Adrenal gland (tissue), 12 donors: ENCODE measurements around the gene PLEKHG7. TPM values are rescaled to one million over a fixed set of nuclear protein-coding genes. Genes with fewer than 3 reads are reported as not detected.
"Not testable (repeated sequence)": the region's sequence is repeated elsewhere in the genome, so short reads cannot be mapped to it uniquely, and the experiment has no call there.

Source experiments
- DNase-seq, 7 donors: peaks; one replicate each; pipeline ENCODE4 v3.0.0-alpha.2; 2019 to 2020
- H3K27ac ChIP-seq, 5 donors: fragments of 200-600 bp; sonication (generic) in 4 of 5; 1 replicate in 3 of 5; 2 replicates in 2 of 5; pipeline versions ENCODE4 v1.5.1 to v1.8.0; 2016 to 2020; ENCODE audit warnings: mild to moderate bottlenecking in 1 of 5
- H3K27me3 ChIP-seq: fragments of 200-600 bp; 2 replicates; pipeline ENCODE4 v1.8.0; 2021
- H3K36me3 ChIP-seq, 2 donors: fragments of 200-600 bp; replicated peaks in 1 of 2; 1 replicate in 1 of 2; 2 replicates in 1 of 2; pipeline versions ENCODE4 v1.5.1 to v1.8.0; 2018 to 2022
- H3K4me1 ChIP-seq, 2 donors: fragments of 200-600 bp; replicated peaks in 1 of 2; 1 replicate in 1 of 2; 2 replicates in 1 of 2; pipeline versions ENCODE4 v1.5.1 to v1.8.0; 2018 to 2021
- H3K4me3 ChIP-seq, 4 donors: fragments of 200-600 bp; sonication (generic) in 3 of 4; one replicate each; pipeline ENCODE4 v1.5.1; 2016 to 2018
- H3K9me3 ChIP-seq, 3 donors: fragments of 200-600 bp; sonication (generic) in 1 of 3; replicated peaks in 1 of 3; 1 replicate in 2 of 3; 2 replicates in 1 of 3; pipeline versions ENCODE4 v1.5.1 to v1.8.0; 2016 to 2021
- CTCF ChIP-seq, 6 experiments: fragments of 450-650 bp in 4 of 6; fragments of 200-600 bp in 2 of 6; sonication (generic) in 1 of 6; IDR thresholded peaks; 1 replicate in 5 of 6; 2 replicates in 1 of 6; pipeline versions ENCODE4 v1.5.1 to v1.8.0; 2016 to 2021; ENCODE audit warnings: antibody characterized with exemption in 6 of 6, mild to moderate bottlenecking in 2 of 6, moderate library complexity in 1 of 6
- POLR2A ChIP-seq, 2 donors: fragments of 450-650 bp; IDR thresholded peaks; one replicate each; pipeline ENCODE4 v1.6.1; 2017; ENCODE audit warnings: antibody characterized with exemption in 2 of 2, mild to moderate bottlenecking in 2 of 2, moderate library complexity in 1 of 2
- WGBS, 4 donors: extraction: QIAGEN DNeasy Blood & Tissue Kit in 2 of 4; methylation state at CpG; one replicate each; pipeline versions ENCODE4 v1.1.5 to v1.1.7; 2013 to 2017; 5-methylcytosine and 5-hydroxymethylcytosine counted together
- intact Hi-C, 2 donors: fragments of 100-400 bp; cut with DNase I; formaldehyde crosslinking; loops; one replicate each; pipeline versions ENCODE4 v1.14.1 to v1.15.0; 2022 to 2023
- polyA plus RNA-seq, 3 donors: library from polyadenylated mRNA; stranded (reverse); fragments of 200-250 nt in 2 of 3; fragments of 350-450 nt in 1 of 3; fragmentation: Illumina TruSeq in 1 of 3; extraction: RNeasy Lipid Tissue Mini Kit (QIAGEN cat#74804) in 1 of 3; gene quantifications; one replicate each; pipeline ENCODE4 v1.2.3, GENCODE V29; 2013 to 2014
- total RNA-seq, 9 donors: library from RNA; depleted of rRNA in 4 of 9; stranded (reverse); fragments of >200 nt in 4 of 9; fragments of 120-200 nt in 1 of 9; fragmentation: NEBNext Ultra II Directional in 1 of 9; extraction: Animal tissue kit (Norgen Biotek cat#: 25700) in 1 of 9; gene quantifications; one replicate each; pipeline versions ENCODE4 v1.1.0 to v1.2.4, GENCODE V29; 2013 to 2023
- donor health status: healthy with polysubstance abuse.
- donor health status: Bipolar disorder and iron deficiency.
- donor health status: DM: yes; HTN: yes; CAD: no.
- donor health status: DM: no; HTN: no; CAD: no.
- donor health status: DM: no; HTN: no; CAD: no.
- donor health status: DM: yes; HTN: yes; CAD: no.

PLEKHG7 gene
- total and polyA plus RNA-seq, 12 donors: not detected

GRCh38 chr12:92668739-92669138, 34.0 kb upstream of the PLEKHG7 start:
- intact Hi-C loops: no loop called here
- no peaks in the 10 kb centered on the region for H3K36me3 ChIP-seq
- H3K27me3 ChIP-seq: no peaks in the 10 kb centered on the region
- H3K4me1 ChIP-seq: no peaks in the 10 kb centered on the region
- H3K9me3 ChIP-seq: no peaks in the 10 kb centered on the region
- H3K4me3 ChIP-seq: no peak overlapping the region
- DNase-seq: no peak
- H3K27ac ChIP-seq: no peak overlapping the region
- TF ChIP-seq POLR2A (IDR thresholded peaks at IDR 0.05): no peak
- no peak for TF ChIP-seq CTCF (IDR thresholded peaks at IDR 0.05)

GRCh38 chr12:92671524-92671923, 31.3 kb upstream of the PLEKHG7 start:
- H3K4me1 ChIP-seq, H3K27ac ChIP-seq, H3K9me3 ChIP-seq, DNase-seq, H3K36me3 ChIP-seq, H3K27me3 ChIP-seq, H3K4me3 ChIP-seq, intact Hi-C loops: not testable (repeated sequence)
- WGBS, 4 donors: 88 to 96% (median 93%) methylated on average over 11 of the region's 11 CpGs

- no peaks in the 10 kb centered on the region for H3K36me3 ChIP-seq
- no peaks in the 10 kb centered on the region for H3K9me3 ChIP-seq
- H3K27ac ChIP-seq: no peak overlapping the region
- H3K4me3 ChIP-seq: no peak overlapping the region
- intact Hi-C loops: no loop called here
- H3K4me1 ChIP-seq: no peaks in the 10 kb centered on the region
- no peaks in the 10 kb centered on the region for H3K27me3 ChIP-seq
- TF ChIP-seq CTCF (IDR thresholded peaks at IDR 0.05) (no peak), POLR2A (IDR thresholded peaks at IDR 0.05) (no peak)
- 78 to 95% (median 85%) methylated on average over 3 of the region's 3 CpGs for WGBS, 4 donors
- no peak for DNase-seq
Observed at GRCh38 chr12:92673756-92674155, 29.0 kb upstream of the PLEKHG7 start.

GRCh38 chr12:92674500-92674899, 28.3 kb upstream of the PLEKHG7 start:
- Histone ChIP-seq H3K27ac (no peak overlapping the region), H3K4me1 (no peaks in the 10 kb centered on the region), H3K9me3 (no peaks in the 10 kb centered on the region), H3K27me3 (no peaks in the 10 kb centered on the region), H3K36me3 (no peaks in the 10 kb centered on the region), H3K4me3 (no peak overlapping the region)
- no peak for TF ChIP-seq CTCF (IDR thresholded peaks at IDR 0.05)
- no peak for TF ChIP-seq POLR2A (IDR thresholded peaks at IDR 0.05)
- DNase-seq: no peak
- intact Hi-C loops: no loop called here
- WGBS, 4 donors: 17 to 71% (median 48%) methylated on average over 3 of the region's 3 CpGs

- no peaks in the 10 kb centered on the region for H3K4me1 ChIP-seq
- no peak overlapping the region for H3K4me3 ChIP-seq
- TF ChIP-seq POLR2A (IDR thresholded peaks at IDR 0.05): no peak
- TF ChIP-seq CTCF (IDR thresholded peaks at IDR 0.05): no peak
- intact Hi-C loops: no loop called here
- H3K27me3 ChIP-seq: no peaks in the 10 kb centered on the region
- WGBS, 4 donors: 82 to 88% (median 85%) methylated on average over 5 of the region's 5 CpGs
- no peak for DNase-seq
- no peaks in the 10 kb centered on the region for H3K9me3 ChIP-seq
- no peak overlapping the region for H3K27ac ChIP-seq
- no peaks in the 10 kb centered on the region for H3K36me3 ChIP-seq
Observed at GRCh38 chr12:92675092-92675865, 27.5 kb upstream of the PLEKHG7 start.
